ENCODE results near the gene PPM1L.

- no peak for TF ChIP-seq CTCF (IDR thresholded peaks at IDR 0.05)
- TF ChIP-seq POLR2A (IDR thresholded peaks at IDR 0.05): no peak
- TF ChIP-seq POLR2AphosphoS5 (IDR thresholded peaks at IDR 0.05): no peak
- no peak for TF ChIP-seq EP300 (IDR thresholded peaks at IDR 0.05)
Measured at GRCh38 chr3:160748231-160748630, 7.8 kb upstream of the PPM1L start.

All from suprapubic skin (tissue), 4 donors.